ENCODE results near the gene CMIP.

CMIP gene

GRCh38 chr16:81442916-81443687 is 1.5 kb upstream of the CMIP start:
- Histone ChIP-seq H3K27me3 (replicated peaks; ENCODE audit: control insufficient read depth, insufficient read depth, low read length) (no peaks in the 10 kb centered on the region; the same call in none of the 2 replicates), H3K4me3 (replicated peaks; ENCODE audit: low read depth, low read length) (no peak overlapping the region), H3K36me3 (ENCODE audit: control insufficient read depth, insufficient read depth, low read length) (no peaks in the 10 kb centered on the region)
- DNase-seq (ENCODE audit: extremely low read depth, insufficient read length), result no peak
- no peak for TF ChIP-seq CTCF (IDR thresholded peaks at IDR 0.05; ENCODE audit: insufficient read depth, low read length, poor library complexity, severe bottlenecking)

GRCh38 chr16:81443688-81444447 is 740 bp upstream of the CMIP start:
- no peaks in the 10 kb centered on the region; the same call in none of the 2 replicates for H3K27me3 ChIP-seq (replicated peaks; ENCODE audit: control insufficient read depth, insufficient read depth, low read length)
- H3K4me3 ChIP-seq (replicated peaks; ENCODE audit: low read depth, low read length), result peak overlapping the region; percentile 55
- no peak for TF ChIP-seq CTCF (IDR thresholded peaks at IDR 0.05; ENCODE audit: insufficient read depth, low read length, poor library complexity, severe bottlenecking)
- no peak for DNase-seq (ENCODE audit: extremely low read depth, insufficient read length)
- no peaks in the 10 kb centered on the region for H3K36me3 ChIP-seq (ENCODE audit: control insufficient read depth, insufficient read depth, low read length)

- peak; percentile 48 for TF ChIP-seq CTCF (IDR thresholded peaks at IDR 0.05; ENCODE audit: insufficient read depth, low read length, poor library complexity, severe bottlenecking)
- Histone ChIP-seq H3K4me3 (replicated peaks; ENCODE audit: low read depth, low read length) (peak overlapping the region; percentile 69), H3K36me3 (ENCODE audit: control insufficient read depth, insufficient read depth, low read length) (no peaks in the 10 kb centered on the region; the same call in 1 of the 2 replicates), H3K27me3 (replicated peaks; ENCODE audit: control insufficient read depth, insufficient read depth, low read length) (no peaks in the 10 kb centered on the region; the same call in none of the 2 replicates)
- peak; percentile 63 for DNase-seq (ENCODE audit: extremely low read depth, insufficient read length)
These were observed 744 bp downstream of the CMIP start for GRCh38 chr16:81445143-81445961.

- Histone ChIP-seq H3K27me3 (replicated peaks; ENCODE audit: control insufficient read depth, insufficient read depth, low read length) (no peaks in the 10 kb centered on the region; the same call in 1 of the 2 replicates), H3K36me3 (ENCODE audit: control insufficient read depth, insufficient read depth, low read length) (no peaks in the 10 kb centered on the region; the same call in 1 of the 2 replicates), H3K4me3 (replicated peaks; ENCODE audit: low read depth, low read length) (peak overlapping the region; percentile 69)
- no peak for TF ChIP-seq CTCF (IDR thresholded peaks at IDR 0.05; ENCODE audit: insufficient read depth, low read length, poor library complexity, severe bottlenecking)
- DNase-seq (ENCODE audit: extremely low read depth, insufficient read length), result peak; percentile 36
These were observed 1.6 kb downstream of the CMIP start for GRCh38 chr16:81445966-81446906.

GRCh38 chr16:81446907-81447268 is 2.3 kb downstream of the CMIP start:
- no peak for DNase-seq (ENCODE audit: extremely low read depth, insufficient read length)
- no peaks in the 10 kb centered on the region; the same call in 1 of the 2 replicates for H3K36me3 ChIP-seq (ENCODE audit: control insufficient read depth, insufficient read depth, low read length)
- no peaks in the 10 kb centered on the region; the same call in 1 of the 2 replicates for H3K27me3 ChIP-seq (replicated peaks; ENCODE audit: control insufficient read depth, insufficient read depth, low read length)
- no peak for TF ChIP-seq CTCF (IDR thresholded peaks at IDR 0.05; ENCODE audit: insufficient read depth, low read length, poor library complexity, severe bottlenecking)
- no peak overlapping the region; the same call in 1 of the 2 replicates for H3K4me3 ChIP-seq (replicated peaks; ENCODE audit: low read depth, low read length)

Data from GM06990 (cell line).